ENCODE measurements around the gene CAMK2A.

CAMK2A gene

DNA sequence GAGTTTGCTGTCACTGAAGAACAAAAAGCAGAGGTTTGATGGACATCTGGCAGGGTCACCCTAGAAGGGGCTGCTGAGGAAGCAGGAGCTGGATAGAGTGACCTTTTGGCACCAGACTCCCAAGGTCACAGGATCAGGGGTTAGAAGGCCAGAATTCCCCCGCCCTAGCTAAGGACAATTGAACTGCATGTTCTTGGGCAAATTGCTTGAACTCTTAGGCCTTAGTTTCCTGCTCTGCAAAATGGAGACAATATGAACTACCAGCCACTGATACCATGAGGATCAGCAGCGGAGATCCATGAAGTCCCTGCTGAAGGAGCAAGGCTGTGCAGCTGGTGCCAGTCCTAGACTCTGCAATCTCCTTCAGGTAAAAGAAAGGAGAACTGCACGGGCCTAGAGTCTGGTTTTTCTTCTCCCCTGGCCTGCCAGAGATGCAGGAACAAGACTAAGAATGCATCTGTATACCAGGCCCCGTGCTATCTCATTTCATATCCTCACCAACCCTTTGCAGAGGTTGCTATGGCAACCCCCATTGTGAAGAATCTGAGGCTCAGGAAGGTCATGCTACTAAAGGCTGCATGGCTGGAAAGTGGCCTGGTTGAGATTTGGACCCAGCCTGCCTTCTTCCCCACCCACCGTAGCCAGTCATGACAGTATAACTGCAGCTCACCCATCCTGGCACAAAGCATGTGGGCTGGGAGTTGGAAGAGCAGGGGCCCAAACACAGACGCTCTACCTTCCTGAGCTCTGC, 33.7 kb downstream of the CAMK2A start:
- Histone ChIP-seq H3K36me3 (ENCODE audit: control insufficient read depth in 2 of 2, insufficient read depth in 1 of 2, low read length in 2 of 2) (no peaks in the 10 kb centered on the region), H3K4me1 (ENCODE audit: control insufficient read depth, insufficient read depth, low read length) (no peaks in the 10 kb centered on the region), H3K9me3 (ENCODE audit: control insufficient read depth, insufficient read depth, low read depth, low read length) (no peaks in the 10 kb centered on the region), H3K27ac (ENCODE audit: extremely low read depth, low read depth, low read length) (no peak overlapping the region), H3K4me3 (ENCODE audit: low read depth, low read length) (no peak overlapping the region)
- POLR2A ChIA-PET, result no interaction called here
- CTCF ChIA-PET, result interaction anchor here (0.6 to 2.2 kb wide), 6 partner anchors 9 to 95 kb away, joined by 3 to 5 read pairs (median 4); no protein-coding TSS in a partner anchor
- TF ChIP-seq SETDB1 (IDR thresholded peaks at IDR 0.05; ENCODE audit: insufficient read length, low read length) (no peak), YY2 (tag by site-specific recombination; IDR thresholded peaks at IDR 0.05) (no peak), ZSCAN30 (tag by site-specific recombination; IDR thresholded peaks at IDR 0.05) (no peak), KLF10 (tag by site-specific recombination; IDR thresholded peaks at IDR 0.05) (no peak), ZNF701 (tag by site-specific recombination; IDR thresholded peaks at IDR 0.05) (no peak), ZBTB8A (tag by site-specific recombination; IDR thresholded peaks at IDR 0.05) (no peak), MYNN (tag by site-specific recombination; IDR thresholded peaks at IDR 0.05; ENCODE audit: borderline replicate concordance) (no peak)
- TF ChIP-seq, protein P1, sequence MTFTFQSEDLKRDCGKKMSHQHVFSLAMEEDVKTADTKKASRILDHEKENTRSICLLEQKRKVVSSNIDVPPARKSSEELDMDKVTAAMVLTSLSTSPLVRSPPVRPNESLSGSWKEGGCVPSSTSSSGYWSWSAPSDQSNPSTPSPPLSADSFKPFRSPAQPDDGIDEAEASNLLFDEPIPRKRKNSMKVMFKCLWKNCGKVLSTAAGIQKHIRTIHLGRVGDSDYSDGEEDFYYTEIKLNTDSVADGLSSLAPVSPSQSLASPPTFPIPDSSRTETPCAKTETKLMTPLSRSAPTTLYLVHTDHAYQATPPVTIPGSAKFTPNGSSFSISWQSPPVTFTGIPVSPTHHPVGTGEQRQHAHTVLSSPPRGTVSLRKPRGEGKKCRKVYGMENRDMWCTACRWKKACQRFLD (tag by site-specific recombination; IDR thresholded peaks at IDR 0.05), result no peak
- TF ChIP-seq, protein P2, sequence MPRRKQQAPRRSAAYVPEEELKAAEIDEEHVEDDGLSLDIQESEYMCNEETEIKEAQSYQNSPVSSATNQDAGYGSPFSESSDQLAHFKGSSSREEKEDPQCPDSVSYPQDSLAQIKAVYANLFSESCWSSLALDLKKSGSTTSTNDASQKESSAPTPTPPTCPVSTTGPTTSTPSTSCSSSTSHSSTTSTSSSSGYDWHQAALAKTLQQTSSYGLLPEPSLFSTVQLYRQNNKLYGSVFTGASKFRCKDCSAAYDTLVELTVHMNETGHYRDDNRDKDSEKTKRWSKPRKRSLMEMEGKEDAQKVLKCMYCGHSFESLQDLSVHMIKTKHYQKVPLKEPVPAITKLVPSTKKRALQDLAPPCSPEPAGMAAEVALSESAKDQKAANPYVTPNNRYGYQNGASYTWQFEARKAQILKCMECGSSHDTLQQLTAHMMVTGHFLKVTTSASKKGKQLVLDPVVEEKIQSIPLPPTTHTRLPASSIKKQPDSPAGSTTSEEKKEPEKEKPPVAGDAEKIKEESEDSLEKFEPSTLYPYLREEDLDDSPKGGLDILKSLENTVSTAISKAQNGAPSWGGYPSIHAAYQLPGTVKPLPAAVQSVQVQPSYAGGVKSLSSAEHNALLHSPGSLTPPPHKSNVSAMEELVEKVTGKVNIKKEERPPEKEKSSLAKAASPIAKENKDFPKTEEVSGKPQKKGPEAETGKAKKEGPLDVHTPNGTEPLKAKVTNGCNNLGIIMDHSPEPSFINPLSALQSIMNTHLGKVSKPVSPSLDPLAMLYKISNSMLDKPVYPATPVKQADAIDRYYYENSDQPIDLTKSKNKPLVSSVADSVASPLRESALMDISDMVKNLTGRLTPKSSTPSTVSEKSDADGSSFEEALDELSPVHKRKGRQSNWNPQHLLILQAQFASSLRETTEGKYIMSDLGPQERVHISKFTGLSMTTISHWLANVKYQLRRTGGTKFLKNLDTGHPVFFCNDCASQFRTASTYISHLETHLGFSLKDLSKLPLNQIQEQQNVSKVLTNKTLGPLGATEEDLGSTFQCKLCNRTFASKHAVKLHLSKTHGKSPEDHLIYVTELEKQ (tag by site-specific recombination; IDR thresholded peaks at IDR 0.05; ENCODE audit: borderline replicate concordance), result no peak
- TF ChIP-seq, protein P3, sequence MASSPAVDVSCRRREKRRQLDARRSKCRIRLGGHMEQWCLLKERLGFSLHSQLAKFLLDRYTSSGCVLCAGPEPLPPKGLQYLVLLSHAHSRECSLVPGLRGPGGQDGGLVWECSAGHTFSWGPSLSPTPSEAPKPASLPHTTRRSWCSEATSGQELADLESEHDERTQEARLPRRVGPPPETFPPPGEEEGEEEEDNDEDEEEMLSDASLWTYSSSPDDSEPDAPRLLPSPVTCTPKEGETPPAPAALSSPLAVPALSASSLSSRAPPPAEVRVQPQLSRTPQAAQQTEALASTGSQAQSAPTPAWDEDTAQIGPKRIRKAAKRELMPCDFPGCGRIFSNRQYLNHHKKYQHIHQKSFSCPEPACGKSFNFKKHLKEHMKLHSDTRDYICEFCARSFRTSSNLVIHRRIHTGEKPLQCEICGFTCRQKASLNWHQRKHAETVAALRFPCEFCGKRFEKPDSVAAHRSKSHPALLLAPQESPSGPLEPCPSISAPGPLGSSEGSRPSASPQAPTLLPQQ (tag by site-specific recombination; IDR thresholded peaks at IDR 0.05), result no peak

DNA sequence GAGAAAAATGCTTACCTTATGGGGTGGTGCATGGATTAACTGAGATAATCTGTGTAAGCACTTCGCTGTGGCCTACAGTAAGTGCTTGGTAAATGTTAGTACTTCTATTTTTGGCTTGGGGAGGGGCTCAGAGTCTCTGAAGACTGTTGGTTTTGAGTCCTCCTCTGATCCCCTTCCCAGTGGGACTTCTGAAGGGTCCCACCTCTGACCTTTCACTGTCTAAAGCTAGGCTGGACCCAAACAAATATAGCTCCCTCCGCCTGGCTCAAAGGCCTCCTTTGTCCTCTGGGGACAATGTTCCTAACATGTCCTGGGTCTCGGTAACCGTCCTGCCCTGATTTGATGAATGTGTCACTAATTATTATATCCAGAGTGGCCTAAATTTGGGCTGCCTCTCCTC, 34.8 kb downstream of the CAMK2A start:
- H3K27ac ChIP-seq (ENCODE audit: extremely low read depth, low read depth, low read length), result no peak overlapping the region
- CTCF ChIA-PET, result interaction anchor here (1.1 to 2.2 kb wide), 2 partner anchors 8 to 96 kb away, joined by 3 to 5 read pairs; no protein-coding TSS in a partner anchor
- no peaks in the 10 kb centered on the region for H3K9me3 ChIP-seq (ENCODE audit: control insufficient read depth, insufficient read depth, low read depth, low read length)
- no peaks in the 10 kb centered on the region for H3K36me3 ChIP-seq (ENCODE audit: control insufficient read depth in 2 of 2, insufficient read depth in 1 of 2, low read length in 2 of 2)
- no peaks in the 10 kb centered on the region for H3K4me1 ChIP-seq (ENCODE audit: control insufficient read depth, insufficient read depth, low read length)
- no peak overlapping the region for H3K4me3 ChIP-seq (ENCODE audit: low read depth, low read length)
- POLR2A ChIA-PET, result no interaction called here
- TF ChIP-seq ZNF37A (tag by site-specific recombination; IDR thresholded peaks at IDR 0.05) (no peak), ZNF354C (tag by site-specific recombination; IDR thresholded peaks at IDR 0.05; ENCODE audit: borderline replicate concordance, low read depth) (no peak), ZFP3 (tag by site-specific recombination; IDR thresholded peaks at IDR 0.05; ENCODE audit: low read depth) (no peak), ZNF473 (tag by site-specific recombination; IDR thresholded peaks at IDR 0.05) (no peak), ZNF404 (tag by site-specific recombination; IDR thresholded peaks at IDR 0.05) (no peak), ZNF791 (tag by site-specific recombination; IDR thresholded peaks at IDR 0.05) (no peak), ZNF621 (tag by site-specific recombination; IDR thresholded peaks at IDR 0.05) (no peak), ZNF302 (tag by site-specific recombination; IDR thresholded peaks at IDR 0.05; ENCODE audit: low read depth) (no peak), ZNF146 (tag by site-specific recombination; IDR thresholded peaks at IDR 0.05) (no peak), ZNF114 (tag by site-specific recombination; IDR thresholded peaks at IDR 0.05) (no peak)
- TF ChIP-seq, protein P1 (tag by site-specific recombination; IDR thresholded peaks at IDR 0.05), result no peak
- TF ChIP-seq, protein P4, sequence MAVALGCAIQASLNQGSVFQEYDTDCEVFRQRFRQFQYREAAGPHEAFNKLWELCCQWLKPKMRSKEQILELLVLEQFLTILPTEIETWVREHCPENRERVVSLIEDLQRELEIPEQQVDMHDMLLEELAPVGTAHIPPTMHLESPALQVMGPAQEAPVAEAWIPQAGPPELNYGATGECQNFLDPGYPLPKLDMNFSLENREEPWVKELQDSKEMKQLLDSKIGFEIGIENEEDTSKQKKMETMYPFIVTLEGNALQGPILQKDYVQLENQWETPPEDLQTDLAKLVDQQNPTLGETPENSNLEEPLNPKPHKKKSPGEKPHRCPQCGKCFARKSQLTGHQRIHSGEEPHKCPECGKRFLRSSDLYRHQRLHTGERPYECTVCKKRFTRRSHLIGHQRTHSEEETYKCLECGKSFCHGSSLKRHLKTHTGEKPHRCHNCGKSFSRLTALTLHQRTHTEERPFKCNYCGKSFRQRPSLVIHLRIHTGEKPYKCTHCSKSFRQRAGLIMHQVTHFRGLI (tag by site-specific recombination; IDR thresholded peaks at IDR 0.05), result no peak

All from HEK293 (cell line).